Measurements from ENCODE around the gene INKA2.
"Not testable (repeated sequence)": the region's sequence is repeated elsewhere in the genome, so short reads cannot be mapped to it uniquely, and the experiment has no call there.

Gene INKA2

DNA sequence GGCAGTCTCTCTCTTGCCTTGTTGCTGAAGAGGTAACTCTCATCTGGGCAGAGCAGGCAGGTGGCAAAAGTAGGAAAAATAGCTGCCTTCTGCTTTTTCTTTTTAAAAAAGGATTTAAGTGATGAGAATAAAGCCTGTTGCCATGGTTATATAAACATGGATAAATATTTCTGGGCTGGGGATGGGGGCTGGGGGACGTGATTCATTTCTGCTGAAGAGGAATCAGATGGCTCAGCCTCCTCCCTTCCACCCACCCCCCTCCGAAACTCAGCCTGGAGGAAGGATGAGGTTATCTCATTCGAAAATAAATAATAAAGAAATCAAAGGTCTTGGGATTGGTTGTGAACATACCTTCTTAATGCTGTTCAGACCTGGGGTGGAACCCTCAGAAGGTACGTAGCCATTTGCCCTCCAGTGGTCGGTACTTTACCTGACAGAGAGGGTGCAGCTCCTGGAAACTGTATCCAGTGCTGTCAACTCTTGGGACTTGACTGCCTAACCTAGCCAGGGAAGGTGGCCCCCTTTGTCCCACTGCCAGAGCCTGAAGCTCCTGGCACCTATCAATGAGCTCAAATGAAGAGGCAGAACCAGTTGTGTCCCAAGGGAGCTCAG is 3.8 kb upstream of the INKA2 start:
- Mint-ChIP-seq H3K4me1 (ENCODE audit: low read depth) (peaks cover 19% of the 10 kb centered on the region), H3K27ac (no peak overlapping the region), H3K9me3 (no peaks in the 10 kb centered on the region), H3K27me3 (ENCODE audit: low read depth) (peaks cover 36% of the 10 kb centered on the region), H3K36me3 (ENCODE audit: low read depth) (no peaks in the 10 kb centered on the region), H3K4me3 (no peak overlapping the region)
- no peak for DNase-seq (ENCODE audit: low spot score)

GRCh38 chr1:111742292-111742691 is 3.1 kb upstream of the INKA2 start:
- not testable (repeated sequence) for H3K4me3 Mint-ChIP-seq; DNase-seq (ENCODE audit: low spot score); H3K27ac Mint-ChIP-seq; H3K9me3 Mint-ChIP-seq; H3K36me3 Mint-ChIP-seq (ENCODE audit: low read depth)
- Mint-ChIP-seq H3K27me3 (ENCODE audit: low read depth) (peaks cover 43% of the 10 kb centered on the region), H3K4me1 (ENCODE audit: low read depth) (peaks cover 22% of the 10 kb centered on the region)

GRCh38 chr1:111739925-111740765 is 950 bp upstream of the INKA2 start:
- H3K4me1 Mint-ChIP-seq (ENCODE audit: low read depth): peaks cover 17% of the 10 kb centered on the region
- no peak overlapping the region for H3K27ac Mint-ChIP-seq
- H3K36me3 Mint-ChIP-seq (ENCODE audit: low read depth): no peaks in the 10 kb centered on the region
- H3K27me3 Mint-ChIP-seq (ENCODE audit: low read depth): peaks cover 46% of the 10 kb centered on the region
- H3K9me3 Mint-ChIP-seq: no peaks in the 10 kb centered on the region
- H3K4me3 Mint-ChIP-seq: peak overlapping the region; percentile 93
- DNase-seq (ENCODE audit: low spot score): no peak

DNA sequence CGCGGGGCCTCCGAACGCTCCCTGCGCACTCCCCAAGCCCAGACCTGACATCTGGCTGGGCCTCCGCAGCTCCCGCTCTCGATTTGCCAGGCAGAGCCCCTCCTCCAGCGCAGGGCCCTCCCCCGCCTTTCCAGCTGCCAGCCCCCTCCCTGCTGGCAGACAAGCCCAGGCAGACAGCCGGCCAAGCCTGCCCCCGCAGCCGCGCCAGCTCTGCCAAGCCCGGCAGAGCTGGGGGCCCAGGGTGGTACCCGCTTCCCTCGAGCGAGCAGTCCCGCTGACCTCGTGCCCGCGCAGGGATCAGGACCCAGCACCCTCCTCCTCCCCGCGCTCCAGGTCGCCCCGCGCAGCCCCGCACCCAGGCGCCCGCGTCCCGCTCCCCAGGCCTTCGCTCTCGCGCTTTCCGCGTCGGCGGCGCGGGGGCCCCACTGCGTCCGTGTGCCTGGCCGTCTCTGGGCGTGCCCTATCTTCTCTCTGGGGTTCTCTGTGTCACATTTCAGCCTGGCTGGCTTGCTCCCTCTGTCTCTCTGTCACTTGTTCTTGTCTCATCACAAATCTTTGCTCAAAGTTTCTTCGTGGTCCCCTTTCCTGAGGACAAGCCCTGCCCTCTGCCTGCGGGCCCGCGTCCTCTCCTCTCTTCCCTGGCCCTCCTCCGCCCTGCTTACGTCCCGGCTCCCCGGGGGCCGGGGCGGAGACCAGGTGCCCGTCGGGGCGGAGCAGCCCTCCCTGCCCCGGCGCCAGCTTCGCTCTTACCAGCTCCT is 580 bp downstream of the INKA2 start:
- H3K27me3 Mint-ChIP-seq (ENCODE audit: low read depth): peaks cover 45% of the 10 kb centered on the region
- peak; percentile 45 for DNase-seq (ENCODE audit: low spot score)
- peak overlapping the region; percentile 93 for H3K4me3 Mint-ChIP-seq
- no peaks in the 10 kb centered on the region for H3K36me3 Mint-ChIP-seq (ENCODE audit: low read depth)
- peak overlapping the region; percentile 87 for H3K27ac Mint-ChIP-seq
- peaks cover 17% of the 10 kb centered on the region for H3K4me1 Mint-ChIP-seq (ENCODE audit: low read depth)
- H3K9me3 Mint-ChIP-seq: no peaks in the 10 kb centered on the region

- no peak for DNase-seq (ENCODE audit: low spot score)
- Mint-ChIP-seq H3K36me3 (ENCODE audit: low read depth) (no peaks in the 10 kb centered on the region), H3K4me1 (ENCODE audit: low read depth) (peaks cover 20% of the 10 kb centered on the region), H3K9me3 (no peaks in the 10 kb centered on the region), H3K27ac (peak overlapping the region; percentile 45), H3K4me3 (peak overlapping the region; percentile 72), H3K27me3 (ENCODE audit: low read depth) (peaks cover 40% of the 10 kb centered on the region)
These were observed 1.1 kb downstream of the INKA2 start for GRCh38 chr1:111738133-111738435.

GRCh38 chr1:111737216-111738132 is 1.7 kb downstream of the INKA2 start:
- H3K4me1 Mint-ChIP-seq (ENCODE audit: low read depth): peaks cover 21% of the 10 kb centered on the region
- H3K4me3 Mint-ChIP-seq: peak overlapping the region; percentile 72
- peak overlapping the region; percentile 45 for H3K27ac Mint-ChIP-seq
- no peak for DNase-seq (ENCODE audit: low spot score)
- no peaks in the 10 kb centered on the region for H3K36me3 Mint-ChIP-seq (ENCODE audit: low read depth)
- peaks cover 34% of the 10 kb centered on the region for H3K27me3 Mint-ChIP-seq (ENCODE audit: low read depth)
- H3K9me3 Mint-ChIP-seq: no peaks in the 10 kb centered on the region

DNA sequence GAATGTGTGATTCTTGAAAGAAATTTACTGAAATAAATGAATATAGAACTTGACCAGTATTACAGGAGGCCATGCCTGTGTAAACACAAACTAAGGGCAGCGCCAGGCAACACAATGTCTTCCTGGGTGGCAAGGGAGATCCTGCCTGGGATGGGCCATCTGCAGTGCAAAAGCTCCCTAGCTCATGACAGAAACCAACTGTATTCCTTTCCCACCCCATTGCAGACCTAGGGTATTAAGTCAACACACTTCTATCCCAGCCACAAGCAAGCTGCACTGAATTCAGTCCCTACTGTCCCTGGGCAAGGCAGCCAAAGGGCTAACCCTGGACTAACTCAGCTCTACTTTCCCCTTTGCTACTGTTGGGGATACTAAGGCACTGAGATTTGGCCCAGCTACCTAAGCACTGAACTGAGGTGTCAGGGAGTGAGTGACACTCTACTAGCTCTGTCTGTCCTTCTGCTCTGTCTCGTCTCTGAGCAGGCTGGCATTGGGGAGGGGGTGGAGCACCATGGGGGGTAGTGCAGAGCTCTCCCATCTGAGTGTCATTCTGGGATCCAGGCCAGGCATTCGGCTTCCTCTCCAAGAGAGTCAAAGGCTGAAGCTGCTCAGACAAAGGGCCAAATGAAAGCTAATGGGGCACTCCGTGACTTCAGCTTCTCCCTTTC is 2.5 kb downstream of the INKA2 start:
- no peak overlapping the region for H3K4me3 Mint-ChIP-seq
- peaks cover 21% of the 10 kb centered on the region for H3K4me1 Mint-ChIP-seq (ENCODE audit: low read depth)
- peaks cover 28% of the 10 kb centered on the region for H3K27me3 Mint-ChIP-seq (ENCODE audit: low read depth)
- no peaks in the 10 kb centered on the region for H3K9me3 Mint-ChIP-seq
- DNase-seq (ENCODE audit: low spot score): no peak
- H3K27ac Mint-ChIP-seq: no peak overlapping the region
- no peaks in the 10 kb centered on the region for H3K36me3 Mint-ChIP-seq (ENCODE audit: low read depth)

- H3K4me1 Mint-ChIP-seq (ENCODE audit: low read depth): peaks cover 21% of the 10 kb centered on the region
- no peaks in the 10 kb centered on the region for H3K36me3 Mint-ChIP-seq (ENCODE audit: low read depth)
- H3K4me3 Mint-ChIP-seq: no peak overlapping the region
- H3K27ac Mint-ChIP-seq: no peak overlapping the region
- H3K9me3 Mint-ChIP-seq: no peaks in the 10 kb centered on the region
- H3K27me3 Mint-ChIP-seq (ENCODE audit: low read depth): peaks cover 21% of the 10 kb centered on the region
- no peak for DNase-seq (ENCODE audit: low spot score)
These were observed 3.2 kb downstream of the INKA2 start for GRCh38 chr1:111735858-111736544.

DNA sequence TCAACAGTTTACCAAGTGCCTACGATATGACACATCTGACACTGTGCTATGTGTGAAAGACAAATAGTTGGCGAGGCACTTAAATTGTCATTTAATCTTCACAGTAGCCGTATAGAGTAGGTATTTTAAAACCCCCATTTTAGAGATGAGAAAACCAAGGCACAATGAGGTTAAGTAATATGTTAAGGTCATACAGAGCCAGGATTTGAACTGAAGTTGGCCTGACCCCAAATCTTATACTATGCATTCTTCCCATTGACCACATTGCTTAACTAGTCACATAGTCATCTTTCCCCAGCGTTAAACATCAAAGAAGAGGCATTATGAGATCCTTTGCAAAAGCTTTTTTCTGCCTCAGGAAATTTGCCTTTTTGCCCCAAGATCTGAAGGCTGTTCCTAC is 3.9 kb downstream of the INKA2 start:
- no peak overlapping the region for H3K27ac Mint-ChIP-seq
- peaks cover 19% of the 10 kb centered on the region for H3K4me1 Mint-ChIP-seq (ENCODE audit: low read depth)
- H3K4me3 Mint-ChIP-seq: no peak overlapping the region
- H3K27me3 Mint-ChIP-seq (ENCODE audit: low read depth): peaks cover 14% of the 10 kb centered on the region
- no peak for DNase-seq (ENCODE audit: low spot score)
- no peaks in the 10 kb centered on the region for H3K36me3 Mint-ChIP-seq (ENCODE audit: low read depth)
- H3K9me3 Mint-ChIP-seq: no peaks in the 10 kb centered on the region

DNA sequence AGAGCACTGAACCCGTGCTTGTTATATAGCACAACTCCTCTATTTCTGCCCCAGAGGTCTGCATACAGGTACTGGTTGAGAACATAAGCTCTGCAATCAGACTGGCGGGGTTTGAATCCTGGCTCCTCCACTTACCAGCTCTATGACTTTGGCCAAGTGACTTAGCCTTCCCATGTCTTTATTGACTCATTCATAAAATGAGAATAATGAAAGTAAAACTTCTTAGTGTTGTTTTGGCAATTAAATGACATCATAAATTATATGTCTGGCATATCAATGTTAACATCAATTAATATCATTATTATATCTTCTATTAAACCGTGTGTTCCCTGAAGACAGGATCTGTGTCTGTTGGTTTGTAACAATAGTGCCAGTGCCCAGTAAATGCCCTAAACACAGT is 4.3 kb downstream of the INKA2 start:
- no peak for DNase-seq (ENCODE audit: low spot score)
- Mint-ChIP-seq H3K27me3 (ENCODE audit: low read depth) (peaks cover 12% of the 10 kb centered on the region), H3K9me3 (no peaks in the 10 kb centered on the region), H3K4me3 (no peak overlapping the region), H3K36me3 (ENCODE audit: low read depth) (no peaks in the 10 kb centered on the region), H3K27ac (no peak overlapping the region), H3K4me1 (ENCODE audit: low read depth) (peaks cover 17% of the 10 kb centered on the region)

DNA sequence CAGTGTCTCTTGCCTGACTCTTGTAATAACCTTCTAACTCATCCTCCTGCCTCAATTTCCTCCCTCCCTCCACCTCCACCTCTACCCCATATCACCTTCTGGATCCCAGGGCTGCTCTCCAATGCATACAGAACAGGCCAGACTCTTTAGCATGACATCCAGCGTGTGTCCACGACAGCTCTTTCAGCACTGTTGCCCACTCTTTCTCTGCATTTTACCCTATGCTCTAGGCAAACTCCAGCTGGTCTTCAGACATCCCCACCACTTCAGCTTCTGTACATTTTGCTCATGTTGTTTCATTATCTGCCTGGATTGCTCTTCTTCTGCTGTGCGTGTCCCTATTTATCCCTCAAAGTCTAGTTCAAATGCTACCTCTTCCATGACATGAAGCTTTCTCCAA is 4.8 kb downstream of the INKA2 start:
- peaks cover 11% of the 10 kb centered on the region for H3K27me3 Mint-ChIP-seq (ENCODE audit: low read depth)
- no peak overlapping the region for H3K27ac Mint-ChIP-seq
- no peak for DNase-seq (ENCODE audit: low spot score)
- no peaks in the 10 kb centered on the region for H3K36me3 Mint-ChIP-seq (ENCODE audit: low read depth)
- no peak overlapping the region for H3K4me3 Mint-ChIP-seq
- H3K4me1 Mint-ChIP-seq (ENCODE audit: low read depth): peaks cover 16% of the 10 kb centered on the region
- no peaks in the 10 kb centered on the region for H3K9me3 Mint-ChIP-seq

GRCh38 chr1:111733992-111734341 is 5.2 kb downstream of the INKA2 start:
- Mint-ChIP-seq H3K27ac (no peak overlapping the region), H3K4me3 (no peak overlapping the region)
- no peak for DNase-seq (ENCODE audit: low spot score)

More at GRCh38 chr1:111733992-111734341, 5.2 kb downstream of the INKA2 start:
- H3K36me3 Mint-ChIP-seq (ENCODE audit: low read depth): no peaks in the 10 kb centered on the region
- H3K4me1 Mint-ChIP-seq (ENCODE audit: low read depth): peaks cover 16% of the 10 kb centered on the region
- no peaks in the 10 kb centered on the region for H3K9me3 Mint-ChIP-seq
- H3K27me3 Mint-ChIP-seq (ENCODE audit: low read depth): peaks cover 11% of the 10 kb centered on the region

Data from T-helper 2 cell treated with Interferon-gamma antibody and Interleukin-4, amounts not matched to agents 5 μg/mL and 100 μg/mL, for 36 hours (primary cell).